OCI-LY7 (cell line): ENCODE results near the gene MANBA. TPM values are rescaled to one million over a fixed set of nuclear protein-coding genes. Genes with fewer than 3 reads are reported as not detected.
"Not testable (repeated sequence)": the region's sequence is repeated elsewhere in the genome, so short reads cannot be mapped to it uniquely, and the experiment has no call there.

Experiments
- BruUV-seq: library from RNA; stranded (reverse); fragments of 400-500 nt; replicated peaks from 2 replicates; lab custom pipeline; 2021; lab: Mats Ljungman, UMichigan
- CTCF ChIA-PET: fragments of 300-600 bp; sonication (Branson Sonifier 250); formaldehyde crosslinking; loops from one replicate; lab custom pipeline; 2022; ENCODE audit warnings: antibody characterized with exemption; ENCODE audit not compliant: unreplicated experiment; lab: Charles Lee
- POLR2A ChIA-PET: fragments of 300-600 bp; sonication (Branson Sonifier 250); formaldehyde crosslinking; loops from one replicate; lab custom pipeline; 2022; ENCODE audit warnings: antibody characterized with exemption; lab: Charles Lee
- DNase-seq: peaks from one replicate; pipeline ENCODE4 v3.0.0-alpha.2; 2015; ENCODE audit warnings: low spot score
- H2AFZ ChIP-seq: fragments of 200-600 bp; sonication (generic), shearing (Covaris generic); 2 replicates; pipeline ENCODE4 v1.6.1; 2014; ENCODE audit warnings: mild to moderate bottlenecking, antibody characterized with exemption, low read length, moderate library complexity
- H3K27ac ChIP-seq: fragments of 200-600 bp; sonication (generic); 2 replicates; pipeline ENCODE4 v1.5.1; 2014; ENCODE audit warnings: mixed run types, low read depth, mild to moderate bottlenecking, moderate library complexity, low read length, inconsistent platforms; ENCODE audit not compliant: poor library complexity, severe bottlenecking
- H3K36me3 ChIP-seq: fragments of 200-600 bp; sonication (generic); 2 replicates; pipeline ENCODE4 v1.6.1; 2014; ENCODE audit warnings: mild to moderate bottlenecking, antibody characterized with exemption, low read length, moderate library complexity, mixed read lengths; ENCODE audit not compliant: insufficient read depth
- H3K4me1 ChIP-seq: fragments of 200-600 bp; sonication (generic); 2 replicates; pipeline ENCODE4 v1.5.1; 2014; ENCODE audit warnings: mild to moderate bottlenecking, low read length; ENCODE audit not compliant: insufficient read depth, poor library complexity, severe bottlenecking
- H3K4me2 ChIP-seq: fragments of 200-600 bp; sonication (generic); 2 replicates; pipeline ENCODE4 v1.6.1; 2014; ENCODE audit warnings: mild to moderate bottlenecking, low read length
- H3K4me3 ChIP-seq: fragments of 200-600 bp; sonication (generic); 2 replicates; pipeline ENCODE4 v1.5.1; 2014; ENCODE audit warnings: mild to moderate bottlenecking, low read depth, low read length; ENCODE audit not compliant: poor library complexity, severe bottlenecking
- H3K79me2 ChIP-seq: fragments of 200-600 bp; sonication (generic); 2 replicates; pipeline ENCODE4 v1.6.1; 2016; ENCODE audit warnings: low read depth, mild to moderate bottlenecking, low read length, moderate library complexity, mixed read lengths; ENCODE audit not compliant: insufficient read depth
- H3K9me2 ChIP-seq: fragments of 200-600 bp; sonication (generic); 2 replicates; pipeline ENCODE4 v1.6.1; 2016; ENCODE audit warnings: mild to moderate bottlenecking, low read length, mixed read lengths; ENCODE audit not compliant: insufficient read depth
- H3K9me3 ChIP-seq: fragments of 200-600 bp; sonication (generic); 2 replicates; pipeline ENCODE4 v1.6.1; 2014; ENCODE audit warnings: mild to moderate bottlenecking, mixed run types, low read length, mixed read lengths
- H4K20me1 ChIP-seq: fragments of 200-600 bp; sonication (generic); 2 replicates; pipeline ENCODE4 v1.6.1; 2014; ENCODE audit warnings: mild to moderate bottlenecking, antibody characterized with exemption, low read length, moderate library complexity, mixed read lengths; ENCODE audit not compliant: insufficient read depth
- CTCF ChIP-seq: fragments of 200-600 bp; sonication (generic); conservative IDR thresholded peaks from 2 replicates; pipeline ENCODE4 v1.5.1; 2014; ENCODE audit warnings: mild to moderate bottlenecking, antibody characterized with exemption, low read length, moderate library complexity, mixed read lengths
- EZH2phosphoT487 ChIP-seq: fragments of 200-600 bp; sonication (generic); IDR thresholded peaks from 2 replicates; pipeline ENCODE4 v1.6.1; 2018; ENCODE audit warnings: low read depth, borderline replicate concordance, mild to moderate bottlenecking, mixed run types, antibody characterized with exemption, low read length, moderate library complexity, mixed read lengths
- intact Hi-C: fragments of 100-400 bp; cut with micrococcal nuclease; formaldehyde crosslinking; loops from one replicate; pipeline ENCODE4 v1.10.0; 2022; ENCODE audit not compliant: unreplicated experiment
- total RNA-seq, 2 experiments: library from RNA; depleted of rRNA in 1 of 2; stranded (reverse); fragments of >200 nt in 1 of 2; shearing (Covaris generic) in 1 of 2; gene quantifications; 2 replicates each; pipeline ENCODE4 v1.2.3, GENCODE V29; 2014 to 2022

The MANBA gene
- total RNA-seq, 2 experiments from 2014 or later: 22.8 to 30.0 TPM

- intact Hi-C loops, H3K4me2 ChIP-seq, BruUV-seq, DNase-seq, H3K4me3 ChIP-seq, H3K36me3 ChIP-seq, H2AFZ ChIP-seq, CTCF ChIA-PET, H3K9me3 ChIP-seq, H3K79me2 ChIP-seq, H3K4me1 ChIP-seq, H3K9me2 ChIP-seq, H4K20me1 ChIP-seq, H3K27ac ChIP-seq: not testable (repeated sequence)
- POLR2A ChIA-PET: interaction anchor here (0.8 kb wide), 1 partner anchor 9 kb away, joined by 5 read pairs; no protein-coding TSS in a partner anchor
These were observed 33.8 kb downstream of the MANBA start for GRCh38 chr4:102726919-102727318.

- no peak for DNase-seq
- no peaks in the 10 kb centered on the region for H4K20me1 ChIP-seq
- H3K36me3 ChIP-seq: peaks cover 5% of the 10 kb centered on the region
- no peak overlapping the region for H3K4me3 ChIP-seq
- intact Hi-C loops: no loop called here
- H3K4me2 ChIP-seq: no peak overlapping the region
- H3K79me2 ChIP-seq: no peaks in the 10 kb centered on the region
- ChIA-PET CTCF (no interaction called here), POLR2A (interaction anchor here (0.6 to 0.7 kb wide), 2 partner anchors 11 to 22 kb away, joined by 3 read pairs; no protein-coding TSS in a partner anchor)
- H3K9me3 ChIP-seq: no peaks in the 10 kb centered on the region
- no TSS peak for BruUV-seq
- no peak overlapping the region for H3K27ac ChIP-seq
- no peaks in the 10 kb centered on the region for H3K9me2 ChIP-seq
- no peaks in the 10 kb centered on the region for H3K4me1 ChIP-seq
- H2AFZ ChIP-seq: no peak overlapping the region
- no peak for TF ChIP-seq EZH2phosphoT487
These were observed 34.7 kb downstream of the MANBA start for GRCh38 chr4:102726068-102726467.

GRCh38 chr4:102725229-102725628, 35.5 kb downstream of the MANBA start:
- CTCF ChIA-PET: no interaction called here
- TF ChIP-seq EZH2phosphoT487: no peak
- no peak for TF ChIP-seq CTCF
- H3K4me1 ChIP-seq: no peaks in the 10 kb centered on the region
- intact Hi-C loops: no loop called here
- H4K20me1 ChIP-seq: no peaks in the 10 kb centered on the region
- no peak overlapping the region for H2AFZ ChIP-seq
- H3K79me2 ChIP-seq: no peaks in the 10 kb centered on the region
- H3K4me3 ChIP-seq: no peak overlapping the region
- POLR2A ChIA-PET: interaction anchor here (0.5 to 0.7 kb wide), 3 partner anchors 10 to 403 kb away, joined by 3 read pairs; no protein-coding TSS in a partner anchor
- H3K27ac ChIP-seq: no peak overlapping the region
- BruUV-seq: no TSS peak
- H3K9me2 ChIP-seq: no peaks in the 10 kb centered on the region
- no peak overlapping the region for H3K4me2 ChIP-seq
- peaks cover 5% of the 10 kb centered on the region for H3K36me3 ChIP-seq
- H3K9me3 ChIP-seq: no peaks in the 10 kb centered on the region
- no peak for DNase-seq
